ENCODE data around the gene FAM118B. TPM values are rescaled to one million over a fixed set of nuclear protein-coding genes. Genes with fewer than 3 reads are reported as not detected.
A peak's percentile ranks its signal among the peaks of the same experiment; 100 is the strongest.

Gene FAM118B
- total and polyA plus RNA-seq, 8 donors = 2.5 to 9.0 (median 3.7) TPM

GRCh38 chr11:126190792-126191191, 20.8 kb upstream of the FAM118B start:
- no peak for FAIRE-seq
- H3K27ac ChIP-seq = no peak overlapping the region
- no peaks in the 10 kb centered on the region for H3K27me3 ChIP-seq
- no peaks in the 10 kb centered on the region for H3K36me3 ChIP-seq
- ATAC-seq = no peak
- no peak for TF ChIP-seq CTCF (IDR thresholded peaks at IDR 0.05)
- no peak overlapping the region for H3K4me3 ChIP-seq
- 93 to 98% methylated on average over 14 of the region's 14 CpGs for WGBS, 2 donors
- no peaks in the 10 kb centered on the region for H3K4me1 ChIP-seq
- intact Hi-C loops (cut with DNase I) = loop anchor here in 2 of 3 donors (5.0 to 10.0 kb wide), 2 partner anchors 136 to 268 kb away; no protein-coding TSS in a partner anchor
- peak in 1 of 6 donors; percentile 35 for DNase-seq
- no peaks in the 10 kb centered on the region for H3K9me3 ChIP-seq

- no peak for TF ChIP-seq CTCF (IDR thresholded peaks at IDR 0.05)
- intact Hi-C loops (cut with DNase I) = loop anchor here in 2 of 3 donors (5.0 to 10.0 kb wide), 2 partner anchors 137 to 269 kb away; no protein-coding TSS in a partner anchor
- H3K4me1 ChIP-seq = no peaks in the 10 kb centered on the region
- WGBS, 2 donors = 92 to 96% methylated on average over 11 of the region's 11 CpGs
- no peak for ATAC-seq
- peak in 1 of 6 donors; percentile 21 for DNase-seq
- no peak for FAIRE-seq
- no peaks in the 10 kb centered on the region for H3K36me3 ChIP-seq
- H3K4me3 ChIP-seq = no peak overlapping the region
- no peaks in the 10 kb centered on the region for H3K9me3 ChIP-seq
- no peaks in the 10 kb centered on the region for H3K27me3 ChIP-seq
- H3K27ac ChIP-seq = no peak overlapping the region
These were observed 20.1 kb upstream of the FAM118B start for GRCh38 chr11:126191379-126192073.

DNA sequence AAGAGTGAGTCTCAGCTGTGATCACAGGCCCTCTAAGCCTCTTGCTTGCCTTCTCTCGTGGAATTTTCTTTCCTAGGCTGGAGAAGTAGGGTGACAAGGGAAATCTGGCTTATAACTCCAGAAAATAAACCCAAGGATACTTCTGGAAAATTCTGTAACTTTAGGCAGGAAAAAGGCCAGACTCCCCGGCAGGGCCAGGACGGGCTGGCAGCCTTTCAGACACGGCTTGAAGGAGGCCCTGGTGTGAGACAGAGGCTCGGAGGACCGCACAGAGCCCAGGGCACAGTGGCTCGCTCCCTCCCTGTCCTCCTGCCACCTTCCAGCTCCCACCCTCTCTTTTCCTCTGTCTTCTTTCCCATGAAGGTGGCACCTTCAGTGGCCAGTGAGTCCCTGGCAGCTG, 19.2 kb upstream of the FAM118B start:
- no peak for TF ChIP-seq CTCF (IDR thresholded peaks at IDR 0.05)
- no peak overlapping the region for H3K4me3 ChIP-seq
- WGBS, 2 donors = 87 to 96% methylated on average over 7 of the region's 7 CpGs
- no peaks in the 10 kb centered on the region for H3K9me3 ChIP-seq
- H3K36me3 ChIP-seq = peaks cover 0 to 7% (median 0%) of the 10 kb centered on the region in 3 donors
- intact Hi-C loops (cut with DNase I) = loop anchor here in 2 of 3 donors (5.0 to 10.0 kb wide), 2 partner anchors 138 to 270 kb away; no protein-coding TSS in a partner anchor
- DNase-seq = peak in 2 of 6 donors; percentile 28 to 38
- no peak for FAIRE-seq
- no peaks in the 10 kb centered on the region for H3K27me3 ChIP-seq
- no peaks in the 10 kb centered on the region for H3K4me1 ChIP-seq
- ATAC-seq = no peak
- no peak overlapping the region for H3K27ac ChIP-seq

DNA sequence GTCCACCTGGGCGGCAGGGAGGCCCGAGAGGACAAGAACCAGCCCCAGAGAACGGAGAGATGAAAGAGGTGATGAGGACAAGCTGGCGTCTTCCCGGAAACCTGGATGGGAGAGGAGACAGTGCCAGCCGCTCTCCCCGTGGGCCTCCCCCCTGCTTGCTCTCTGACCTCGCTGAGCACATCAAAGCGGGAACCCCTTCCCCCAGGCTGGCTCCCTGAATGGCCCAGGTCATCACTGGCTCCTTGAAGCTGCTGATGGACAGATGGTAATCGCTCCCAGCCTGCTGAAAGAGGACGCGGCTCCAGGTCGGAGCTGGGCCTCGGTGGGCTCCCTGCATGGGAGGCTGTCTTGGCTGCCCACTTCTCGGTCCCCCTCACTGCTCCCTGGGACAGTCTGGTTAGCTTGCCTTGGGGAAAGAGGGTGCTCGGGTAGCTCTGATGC, 18.5 kb upstream of the FAM118B start:
- FAIRE-seq = no peak
- Histone ChIP-seq H3K36me3 (peaks cover 0 to 14% (median 0%) of the 10 kb centered on the region in 3 donors), H3K4me1 (no peaks in the 10 kb centered on the region), H3K27me3 (no peaks in the 10 kb centered on the region), H3K27ac (no peak overlapping the region), H3K4me3 (no peak overlapping the region), H3K9me3 (no peaks in the 10 kb centered on the region)
- intact Hi-C loops (cut with DNase I) = loop anchor here in 2 of 3 donors (5.0 to 10.0 kb wide), 2 partner anchors 138 to 271 kb away; no protein-coding TSS in a partner anchor
- no peak for ATAC-seq
- no peak for TF ChIP-seq CTCF (IDR thresholded peaks at IDR 0.05)
- WGBS, 2 donors = 88 to 91% methylated on average over 15 to 16 of the region's 16 CpGs
- DNase-seq = peak in 2 of 6 donors; percentile 51

DNA sequence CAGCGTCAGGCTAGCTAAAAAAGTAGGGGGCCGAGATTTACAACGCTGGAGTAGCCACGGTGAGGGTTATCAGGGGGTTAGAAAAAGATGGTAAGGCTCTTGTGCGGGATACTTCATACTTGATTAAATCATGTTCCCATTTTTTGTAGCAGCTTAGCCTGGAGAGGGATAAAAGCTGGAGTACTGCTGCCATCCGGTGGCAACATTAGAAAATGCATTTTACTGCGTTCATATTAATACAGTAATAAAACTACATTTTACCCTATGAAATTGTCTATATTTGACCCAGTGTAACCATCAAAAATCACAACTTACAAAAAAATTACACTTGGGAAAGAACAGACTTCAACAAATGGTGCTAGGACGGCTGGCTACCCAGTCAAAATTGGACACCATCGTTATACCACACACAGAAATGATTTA, 17.4 kb upstream of the FAM118B start:
- TF ChIP-seq CTCF (IDR thresholded peaks at IDR 0.05) = peak; percentile 21 to 57 (median 50)
- peak in 2 of 6 donors; percentile 40 to 58 for DNase-seq
- Histone ChIP-seq H3K36me3 (peaks cover 0 to 15% (median 5%) of the 10 kb centered on the region in 3 donors), H3K4me3 (no peak overlapping the region), H3K9me3 (no peaks in the 10 kb centered on the region), H3K27ac (no peak overlapping the region), H3K4me1 (no peaks in the 10 kb centered on the region), H3K27me3 (no peaks in the 10 kb centered on the region)
- intact Hi-C loops (cut with DNase I) = loop anchor here in 2 of 3 donors (5.0 to 10.0 kb wide), 2 partner anchors 139 to 272 kb away; no protein-coding TSS in a partner anchor
- 29 to 41% methylated on average over 9 of the region's 9 CpGs for WGBS, 2 donors
- ATAC-seq = peak; percentile 64 to 84 (median 77)
- FAIRE-seq = no peak
